HepG2 (cell line): Measurements from ENCODE around the gene DHCR7. TPM values are rescaled to one million over a fixed set of nuclear protein-coding genes. Genes with fewer than 3 reads are reported as not detected.

Experiments used
- CHD2 ChIP-seq: IDR thresholded peaks from 2 replicates; pipeline ENCODE4 v1.6.1; 2011; ENCODE audit warnings: low read depth, low read length, improper control_type of control experiment
- HOMEZ ChIP-seq: IDR thresholded peaks from 2 replicates; pipeline ENCODE4 v1.6.1; 2016; ENCODE audit warnings: low read depth
- IRF1 ChIP-seq: sonication (generic); formaldehyde crosslinking; IDR thresholded peaks from 2 replicates; pipeline ENCODE4 v1.4.0; 2020; ENCODE audit warnings: low read depth, mild to moderate bottlenecking, missing genetic modification reagents
- MXD1 ChIP-seq: sonication (generic); formaldehyde crosslinking; IDR thresholded peaks from 2 replicates; pipeline ENCODE4 v1.4.0; 2020; ENCODE audit warnings: mild to moderate bottlenecking, missing genetic modification reagents
- SATB2 ChIP-seq: sonication (generic); formaldehyde crosslinking; IDR thresholded peaks from 2 replicates; pipeline ENCODE4 v1.5.0; 2020; ENCODE audit warnings: missing genetic modification reagents
- UBTF ChIP-seq: sonication (generic); formaldehyde crosslinking; IDR thresholded peaks from 2 replicates; pipeline ENCODE4 v1.4.0; 2020; ENCODE audit warnings: mild to moderate bottlenecking, missing genetic modification reagents
- YEATS4 ChIP-seq: sonication (generic); formaldehyde crosslinking; IDR thresholded peaks from 2 replicates; pipeline ENCODE4 v1.4.0; 2020; ENCODE audit warnings: missing genetic modification reagents, borderline replicate concordance
- ZNF232 ChIP-seq: sonication (generic); formaldehyde crosslinking; IDR thresholded peaks from 2 replicates; pipeline ENCODE4 v1.4.0; 2020; ENCODE audit warnings: missing genetic modification reagents, borderline replicate concordance
- ZNF256 ChIP-seq: sonication (generic); formaldehyde crosslinking; conservative IDR thresholded peaks from 2 replicates; pipeline ENCODE4 v1.4.0; 2020; ENCODE audit warnings: missing genetic modification reagents
- ZNF318 ChIP-seq: sonication (generic); formaldehyde crosslinking; IDR thresholded peaks from 2 replicates; pipeline ENCODE4 v1.4.0; 2020; ENCODE audit warnings: mild to moderate bottlenecking, missing genetic modification reagents
- ZNF430 ChIP-seq: sonication (generic); formaldehyde crosslinking; IDR thresholded peaks from 2 replicates; pipeline ENCODE4 v1.9.0; 2021; ENCODE audit warnings: mild to moderate bottlenecking, missing genetic modification reagents
- ZNF501 ChIP-seq: sonication (generic); formaldehyde crosslinking; IDR thresholded peaks from 2 replicates; pipeline ENCODE4 v1.5.1; 2020; ENCODE audit warnings: mild to moderate bottlenecking, moderate library complexity, missing genetic modification reagents
- ZSCAN29 ChIP-seq: sonication (generic); formaldehyde crosslinking; conservative IDR thresholded peaks from 2 replicates; pipeline ENCODE4 v1.4.0; 2020; ENCODE audit warnings: mild to moderate bottlenecking, missing genetic modification reagents
- polyA plus RNA-seq, 8 experiments: library from polyadenylated mRNA; depleted of rRNA in 3 of 8; stranded (reverse) in 7 of 8; unstranded in 1 of 8; fragments of >200 nt; fragmentation: Illumina TruSeq in 4 of 8; extraction: Trizol in 4 of 8; gene quantifications; 2 replicates each; pipeline versions ENCODE4 v1.2.1 to v1.2.3, GENCODE V29; 2011 to 2016; ENCODE audit warnings: low read depth in 4 of 8, missing spikeins in 1 of 8, mixed read lengths in 1 of 8; ENCODE audit not compliant: insufficient read depth in 1 of 8
- total RNA-seq, 5 experiments: library from RNA; depleted of rRNA; stranded (reverse); fragments of >200 nt; fragmentation: Illumina TruSeq; extraction: Trizol; gene quantifications; 2 replicates each; pipeline ENCODE4 v1.2.3, GENCODE V29; 2016; ENCODE audit warnings: low read depth in 1 of 5

DHCR7 gene
- total and polyA plus RNA-seq, 2 of the 13 experiments (the other 11 are each of a cell fraction or from before 2014, with no cell fraction given), result 96.0 to 143 TPM

- TF ChIP-seq CHD2 (no peak), HOMEZ (CRISPR knock-in tag) (peak; percentile 53; the same call in 1 of the 2 replicates), ZNF256 (CRISPR knock-in tag) (no peak), ZSCAN29 (no peak), UBTF (CRISPR knock-in tag) (peak; percentile 55), IRF1 (CRISPR knock-in tag) (no peak), ZNF430 (CRISPR knock-in tag) (peak; percentile 80; the same call in 1 of the 2 replicates), SATB2 (CRISPR knock-in tag) (no peak), MXD1 (CRISPR knock-in tag) (no peak), YEATS4 (CRISPR knock-in tag) (peak; percentile 51; the same call in 1 of the 2 replicates), ZNF318 (CRISPR knock-in tag) (0 out of 2 replicates have a peak, but pooled peaks have one; percentile 23), ZNF232 (CRISPR knock-in tag) (0 out of 2 replicates have a peak, but pooled peaks have one; percentile 49), ZNF501 (CRISPR knock-in tag) (peak; percentile 82)
Observed at GRCh38 chr11:71433648-71434450, 14.3 kb downstream of the DHCR7 start (continued).
